Measurements from ENCODE around the gene LENG1. TPM values are rescaled to one million over a fixed set of nuclear protein-coding genes. Genes with fewer than 3 reads are reported as not detected.

Gene LENG1
- total and polyA plus RNA-seq, 9 of the 15 experiments (the other 6 are each of a cell fraction or from before 2014, with no cell fraction given): 0.30 to 10.5 (median 4.7) TPM

- no peak for TF ChIP-seq IFI16 (CRISPR knock-in tag; IDR thresholded peaks at IDR 0.05)
- TF ChIP-seq, protein P1, sequence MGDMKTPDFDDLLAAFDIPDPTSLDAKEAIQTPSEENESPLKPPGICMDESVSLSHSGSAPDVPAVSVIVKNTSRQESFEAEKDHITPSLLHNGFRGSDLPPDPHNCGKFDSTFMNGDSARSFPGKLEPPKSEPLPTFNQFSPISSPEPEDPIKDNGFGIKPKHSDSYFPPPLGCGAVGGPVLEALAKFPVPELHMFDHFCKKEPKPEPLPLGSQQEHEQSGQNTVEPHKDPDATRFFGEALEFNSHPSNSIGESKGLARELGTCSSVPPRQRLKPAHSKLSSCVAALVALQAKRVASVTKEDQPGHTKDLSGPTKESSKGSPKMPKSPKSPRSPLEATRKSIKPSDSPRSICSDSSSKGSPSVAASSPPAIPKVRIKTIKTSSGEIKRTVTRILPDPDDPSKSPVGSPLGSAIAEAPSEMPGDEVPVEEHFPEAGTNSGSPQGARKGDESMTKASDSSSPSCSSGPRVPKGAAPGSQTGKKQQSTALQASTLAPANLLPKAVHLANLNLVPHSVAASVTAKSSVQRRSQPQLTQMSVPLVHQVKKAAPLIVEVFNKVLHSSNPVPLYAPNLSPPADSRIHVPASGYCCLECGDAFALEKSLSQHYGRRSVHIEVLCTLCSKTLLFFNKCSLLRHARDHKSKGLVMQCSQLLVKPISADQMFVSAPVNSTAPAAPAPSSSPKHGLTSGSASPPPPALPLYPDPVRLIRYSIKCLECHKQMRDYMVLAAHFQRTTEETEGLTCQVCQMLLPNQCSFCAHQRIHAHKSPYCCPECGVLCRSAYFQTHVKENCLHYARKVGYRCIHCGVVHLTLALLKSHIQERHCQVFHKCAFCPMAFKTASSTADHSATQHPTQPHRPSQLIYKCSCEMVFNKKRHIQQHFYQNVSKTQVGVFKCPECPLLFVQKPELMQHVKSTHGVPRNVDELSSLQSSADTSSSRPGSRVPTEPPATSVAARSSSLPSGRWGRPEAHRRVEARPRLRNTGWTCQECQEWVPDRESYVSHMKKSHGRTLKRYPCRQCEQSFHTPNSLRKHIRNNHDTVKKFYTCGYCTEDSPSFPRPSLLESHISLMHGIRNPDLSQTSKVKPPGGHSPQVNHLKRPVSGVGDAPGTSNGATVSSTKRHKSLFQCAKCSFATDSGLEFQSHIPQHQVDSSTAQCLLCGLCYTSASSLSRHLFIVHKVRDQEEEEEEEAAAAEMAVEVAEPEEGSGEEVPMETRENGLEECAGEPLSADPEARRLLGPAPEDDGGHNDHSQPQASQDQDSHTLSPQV (IDR thresholded peaks at IDR 0.05): peak; percentile 94
- no peak for TF ChIP-seq ZNF197 (CRISPR knock-in tag; IDR thresholded peaks at IDR 0.05; ENCODE audit: low read depth)
- no peak for TF ChIP-seq SRSF3 (IDR thresholded peaks at IDR 0.05; ENCODE audit: insufficient read depth, low read length)
- TF ChIP-seq, protein P2, sequence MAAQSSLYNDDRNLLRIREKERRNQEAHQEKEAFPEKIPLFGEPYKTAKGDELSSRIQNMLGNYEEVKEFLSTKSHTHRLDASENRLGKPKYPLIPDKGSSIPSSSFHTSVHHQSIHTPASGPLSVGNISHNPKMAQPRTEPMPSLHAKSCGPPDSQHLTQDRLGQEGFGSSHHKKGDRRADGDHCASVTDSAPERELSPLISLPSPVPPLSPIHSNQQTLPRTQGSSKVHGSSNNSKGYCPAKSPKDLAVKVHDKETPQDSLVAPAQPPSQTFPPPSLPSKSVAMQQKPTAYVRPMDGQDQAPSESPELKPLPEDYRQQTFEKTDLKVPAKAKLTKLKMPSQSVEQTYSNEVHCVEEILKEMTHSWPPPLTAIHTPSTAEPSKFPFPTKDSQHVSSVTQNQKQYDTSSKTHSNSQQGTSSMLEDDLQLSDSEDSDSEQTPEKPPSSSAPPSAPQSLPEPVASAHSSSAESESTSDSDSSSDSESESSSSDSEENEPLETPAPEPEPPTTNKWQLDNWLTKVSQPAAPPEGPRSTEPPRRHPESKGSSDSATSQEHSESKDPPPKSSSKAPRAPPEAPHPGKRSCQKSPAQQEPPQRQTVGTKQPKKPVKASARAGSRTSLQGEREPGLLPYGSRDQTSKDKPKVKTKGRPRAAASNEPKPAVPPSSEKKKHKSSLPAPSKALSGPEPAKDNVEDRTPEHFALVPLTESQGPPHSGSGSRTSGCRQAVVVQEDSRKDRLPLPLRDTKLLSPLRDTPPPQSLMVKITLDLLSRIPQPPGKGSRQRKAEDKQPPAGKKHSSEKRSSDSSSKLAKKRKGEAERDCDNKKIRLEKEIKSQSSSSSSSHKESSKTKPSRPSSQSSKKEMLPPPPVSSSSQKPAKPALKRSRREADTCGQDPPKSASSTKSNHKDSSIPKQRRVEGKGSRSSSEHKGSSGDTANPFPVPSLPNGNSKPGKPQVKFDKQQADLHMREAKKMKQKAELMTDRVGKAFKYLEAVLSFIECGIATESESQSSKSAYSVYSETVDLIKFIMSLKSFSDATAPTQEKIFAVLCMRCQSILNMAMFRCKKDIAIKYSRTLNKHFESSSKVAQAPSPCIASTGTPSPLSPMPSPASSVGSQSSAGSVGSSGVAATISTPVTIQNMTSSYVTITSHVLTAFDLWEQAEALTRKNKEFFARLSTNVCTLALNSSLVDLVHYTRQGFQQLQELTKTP (IDR thresholded peaks at IDR 0.05; ENCODE audit: low read depth in 1 of 2, partially characterized antibody in 2 of 2): peak in 1 of 2 experiments; percentile 60
- no peak for TF ChIP-seq FOS (IDR thresholded peaks at IDR 0.05; ENCODE audit: extremely low read depth, insufficient read length)
- TF ChIP-seq POLR3A (IDR thresholded peaks at IDR 0.05; ENCODE audit: borderline replicate concordance, extremely low read depth, insufficient read depth, insufficient read length): no peak
- no peak for TF ChIP-seq AFF4 (CRISPR knock-in tag; IDR thresholded peaks at IDR 0.05)
- TF ChIP-seq KDM5B (IDR thresholded peaks at IDR 0.05; ENCODE audit: insufficient replicate concordance, low read depth, low read length): peak; percentile 28
These were observed 48.7 kb upstream of the LENG1 start (continued) for GRCh38 chr19:54207983-54208783.

Measured in K562 (cell line).